HFFc6 (cell line): ENCODE results near the gene HIPK2. TPM values are rescaled to one million over a fixed set of nuclear protein-coding genes. Genes with fewer than 3 reads are reported as not detected.

Source experiments
- DNase-seq: peaks from one replicate; pipeline ENCODE4 v3.0.0-alpha.2; 2018
- H3K27ac Mint-ChIP-seq: 2 replicates; pipeline ENCODE4 v1.8.0; 2020; ENCODE audit warnings: mild to moderate bottlenecking, mixed read lengths
- H3K27me3 Mint-ChIP-seq: 2 replicates; pipeline ENCODE4 v1.8.0; 2021; ENCODE audit warnings: mild to moderate bottlenecking, moderate library complexity, mixed read lengths; ENCODE audit not compliant: insufficient read depth
- H3K36me3 Mint-ChIP-seq: 2 replicates; pipeline ENCODE4 v1.8.0; 2021; ENCODE audit warnings: low read depth, mixed read lengths
- H3K4me1 Mint-ChIP-seq: 2 replicates; pipeline ENCODE4 v1.8.0; 2020; ENCODE audit warnings: low read depth, mixed read lengths
- H3K4me3 Mint-ChIP-seq: 2 replicates; pipeline ENCODE4 v1.8.0; 2020; ENCODE audit warnings: mild to moderate bottlenecking, moderate library complexity, mixed read lengths
- H3K9me3 Mint-ChIP-seq: 2 replicates; pipeline ENCODE4 v1.8.0; 2020; ENCODE audit warnings: mild to moderate bottlenecking, mixed read lengths
- total RNA-seq, 6 experiments: library from RNA; stranded (reverse); fragmentation: NEBNext Ultra II Directional; extraction: Animal tissue kit (Norgen Biotek cat#: 25700); gene quantifications; 2 replicates in 1 of 6; 3 replicates in 5 of 6; pipeline ENCODE4 v1.2.3, GENCODE V29; 2021
- TF ChIP-seq, protein P1 (sequence below): fragments of 200-600 bp; sonication (generic); IDR thresholded peaks from 2 replicates; pipeline ENCODE4 v1.5.0; 2021; ENCODE audit warnings: antibody characterized with exemption, mild to moderate bottlenecking

HIPK2 gene
- total RNA-seq, 6 experiments from 2014 or later, result 14.6 to 33.4 (median 31.4) TPM

DNA sequence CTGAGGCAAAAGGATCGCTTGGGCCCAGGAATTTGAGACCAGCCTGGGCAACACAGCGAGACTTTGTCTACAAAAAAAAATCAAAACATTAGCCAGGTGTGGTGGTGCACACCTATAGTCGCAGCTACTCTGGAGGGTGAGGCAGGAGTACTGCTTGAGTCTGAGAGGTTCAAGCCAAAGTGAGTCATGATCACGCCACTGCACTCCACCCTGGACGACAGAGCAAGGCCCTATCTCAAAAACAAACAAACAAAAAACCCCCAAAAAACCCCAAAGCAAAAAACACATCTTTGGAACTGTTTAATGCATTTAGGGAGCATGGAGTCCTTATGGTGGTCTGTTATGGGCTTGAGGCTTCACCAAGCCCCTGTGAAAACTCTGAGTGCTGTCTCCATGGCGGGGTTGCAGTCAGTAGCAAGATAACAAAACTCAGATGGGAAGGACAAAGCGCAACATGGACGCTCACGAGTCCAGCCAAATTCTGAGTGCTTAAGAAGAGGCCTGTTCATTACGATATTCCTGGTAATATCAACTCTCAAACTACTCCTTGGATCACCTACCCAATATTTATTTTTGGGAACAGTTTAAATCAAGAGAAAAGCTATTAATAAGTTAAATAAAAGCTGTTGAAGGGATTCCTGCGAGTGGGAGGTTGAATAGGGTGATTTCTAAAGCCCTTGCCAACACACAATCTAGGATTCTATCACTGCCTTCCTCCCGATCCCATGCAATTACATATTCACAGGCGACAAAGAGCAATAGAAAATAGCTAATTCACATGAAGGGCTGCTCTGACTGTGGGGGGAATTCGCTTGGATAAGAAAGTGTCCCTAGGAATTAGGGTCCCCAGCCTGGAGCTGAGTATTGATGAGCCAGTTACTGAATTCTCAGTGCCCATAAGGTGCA lies 123.3 kb downstream of the HIPK2 start:
- Mint-ChIP-seq H3K9me3 (no peaks in the 10 kb centered on the region), H3K36me3 (no peaks in the 10 kb centered on the region; the same call in 1 of the 2 replicates), H3K4me3 (no peak overlapping the region), H3K27ac (no peak overlapping the region), H3K27me3 (peaks cover 2% of the 10 kb centered on the region), H3K4me1 (peaks cover 26% of the 10 kb centered on the region)
- DNase-seq, result no peak
- TF ChIP-seq, protein P1, sequence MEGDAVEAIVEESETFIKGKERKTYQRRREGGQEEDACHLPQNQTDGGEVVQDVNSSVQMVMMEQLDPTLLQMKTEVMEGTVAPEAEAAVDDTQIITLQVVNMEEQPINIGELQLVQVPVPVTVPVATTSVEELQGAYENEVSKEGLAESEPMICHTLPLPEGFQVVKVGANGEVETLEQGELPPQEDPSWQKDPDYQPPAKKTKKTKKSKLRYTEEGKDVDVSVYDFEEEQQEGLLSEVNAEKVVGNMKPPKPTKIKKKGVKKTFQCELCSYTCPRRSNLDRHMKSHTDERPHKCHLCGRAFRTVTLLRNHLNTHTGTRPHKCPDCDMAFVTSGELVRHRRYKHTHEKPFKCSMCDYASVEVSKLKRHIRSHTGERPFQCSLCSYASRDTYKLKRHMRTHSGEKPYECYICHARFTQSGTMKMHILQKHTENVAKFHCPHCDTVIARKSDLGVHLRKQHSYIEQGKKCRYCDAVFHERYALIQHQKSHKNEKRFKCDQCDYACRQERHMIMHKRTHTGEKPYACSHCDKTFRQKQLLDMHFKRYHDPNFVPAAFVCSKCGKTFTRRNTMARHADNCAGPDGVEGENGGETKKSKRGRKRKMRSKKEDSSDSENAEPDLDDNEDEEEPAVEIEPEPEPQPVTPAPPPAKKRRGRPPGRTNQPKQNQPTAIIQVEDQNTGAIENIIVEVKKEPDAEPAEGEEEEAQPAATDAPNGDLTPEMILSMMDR, result no peak

DNA sequence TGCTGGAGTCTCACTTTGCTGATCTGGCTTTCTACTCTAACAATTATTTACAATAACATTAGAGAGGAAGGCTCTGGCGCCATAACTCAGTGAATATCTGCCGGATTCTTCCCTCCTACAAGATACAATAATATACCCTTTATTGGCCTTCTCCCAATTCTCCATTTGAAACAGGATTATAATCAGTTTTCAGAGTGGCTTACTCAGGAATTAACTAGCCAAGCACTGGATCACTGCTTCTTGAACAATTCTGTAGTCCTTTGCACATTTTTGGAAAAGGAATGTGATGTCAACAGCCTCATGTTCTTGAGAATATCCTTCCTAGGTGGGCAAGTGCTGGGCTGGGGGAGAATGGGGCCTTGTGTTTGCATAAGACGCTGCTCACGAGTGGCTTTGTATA lies 125.9 kb downstream of the HIPK2 start:
- Mint-ChIP-seq H3K4me1 (peaks cover 26% of the 10 kb centered on the region), H3K27me3 (peaks cover 5% of the 10 kb centered on the region), H3K9me3 (no peaks in the 10 kb centered on the region), H3K36me3 (no peaks in the 10 kb centered on the region; the same call in 1 of the 2 replicates), H3K27ac (no peak overlapping the region), H3K4me3 (no peak overlapping the region)
- TF ChIP-seq, protein P1, result no peak
- DNase-seq, result no peak

DNA sequence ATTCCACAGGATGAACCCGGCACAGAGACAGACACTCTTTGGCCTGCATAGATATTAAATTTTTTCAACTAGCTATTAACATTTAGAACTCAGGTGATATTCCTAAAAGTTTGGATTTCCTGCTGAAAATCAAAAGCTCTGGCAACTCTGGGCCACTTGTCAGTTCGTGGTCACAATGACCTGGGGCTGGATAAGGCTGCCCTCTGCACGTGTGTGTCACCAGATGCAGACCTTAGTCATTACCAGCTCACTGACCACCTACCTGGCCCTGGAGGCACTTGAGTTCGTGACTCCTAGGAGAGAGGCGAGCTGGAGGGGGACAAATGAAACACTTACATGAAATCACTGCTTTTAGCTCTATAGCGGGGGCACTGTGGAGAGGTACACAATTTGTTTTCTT lies 126.5 kb downstream of the HIPK2 start:
- peaks cover 4% of the 10 kb centered on the region for H3K27me3 Mint-ChIP-seq
- no peaks in the 10 kb centered on the region for H3K9me3 Mint-ChIP-seq
- no peak overlapping the region for H3K27ac Mint-ChIP-seq
- DNase-seq, result no peak
- H3K36me3 Mint-ChIP-seq, result no peaks in the 10 kb centered on the region
- no peak overlapping the region for H3K4me3 Mint-ChIP-seq
- H3K4me1 Mint-ChIP-seq, result peaks cover 22% of the 10 kb centered on the region
- TF ChIP-seq, protein P1, result no peak

DNA sequence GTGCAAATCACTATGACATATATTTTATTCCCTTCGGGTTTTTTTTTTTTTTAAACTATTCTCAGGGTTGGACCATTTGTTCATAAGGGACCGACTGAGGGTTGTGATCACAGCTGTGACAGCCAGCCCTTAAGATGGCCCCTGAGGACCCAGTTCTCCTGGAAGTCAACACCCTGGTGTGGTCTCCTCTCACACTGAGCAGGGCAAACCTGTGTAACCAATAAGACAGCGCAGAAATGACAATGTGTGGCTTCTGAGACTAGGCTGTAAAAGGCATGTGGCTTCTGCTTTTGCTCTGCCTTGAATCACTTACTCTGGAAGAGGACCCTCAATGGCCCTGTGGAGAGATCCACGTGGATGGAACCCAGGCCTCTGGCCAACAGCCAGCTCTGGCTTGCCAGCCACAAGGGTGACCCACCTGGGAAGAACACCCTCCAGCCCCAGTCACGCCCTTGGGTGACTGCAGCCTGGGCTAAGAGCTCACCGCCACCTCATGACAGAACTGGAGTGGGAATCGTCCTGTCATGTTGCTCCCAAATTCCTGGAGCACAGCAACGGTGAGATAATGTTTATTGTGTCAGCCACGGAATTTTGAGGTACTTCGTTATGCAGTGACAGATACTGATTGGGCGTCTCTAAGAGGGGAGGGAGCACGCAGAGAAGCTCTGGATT lies 127.2 kb downstream of the HIPK2 start:
- Mint-ChIP-seq H3K4me1 (peaks cover 23% of the 10 kb centered on the region), H3K27me3 (peaks cover 3% of the 10 kb centered on the region), H3K27ac (no peak overlapping the region), H3K9me3 (no peaks in the 10 kb centered on the region), H3K36me3 (no peaks in the 10 kb centered on the region), H3K4me3 (no peak overlapping the region)
- DNase-seq, result no peak
- TF ChIP-seq, protein P1, result no peak

DNA sequence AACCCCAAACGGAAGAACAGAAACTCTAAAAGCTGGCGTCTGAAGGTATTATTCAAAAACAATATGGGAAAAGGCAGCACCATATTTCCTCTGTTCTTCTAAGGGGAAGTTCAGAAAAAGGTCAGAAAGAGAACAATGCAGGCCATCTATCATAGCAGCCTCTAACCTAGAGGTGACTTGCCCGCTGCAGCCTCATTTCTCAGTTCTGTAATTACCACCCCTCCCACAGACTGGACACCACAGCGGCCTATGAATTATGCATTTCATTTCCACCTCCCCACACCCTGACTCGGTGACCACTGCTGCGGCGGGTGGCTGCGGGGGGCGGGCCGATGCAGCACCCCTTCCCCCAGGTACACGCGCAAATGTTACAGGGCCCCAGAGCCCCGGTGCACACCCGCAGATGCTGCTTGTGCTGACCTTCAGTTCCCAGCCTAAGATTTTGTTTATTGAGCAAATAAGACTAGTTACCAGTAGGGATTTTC lies 128.8 kb downstream of the HIPK2 start:
- no peaks in the 10 kb centered on the region for H3K9me3 Mint-ChIP-seq
- H3K27me3 Mint-ChIP-seq, result peaks cover 3% of the 10 kb centered on the region
- TF ChIP-seq, protein P1, result no peak
- H3K36me3 Mint-ChIP-seq, result no peaks in the 10 kb centered on the region
- DNase-seq, result no peak
- no peak overlapping the region for H3K4me3 Mint-ChIP-seq
- H3K4me1 Mint-ChIP-seq, result peaks cover 23% of the 10 kb centered on the region
- no peak overlapping the region for H3K27ac Mint-ChIP-seq
